ENCODE measurements around the gene PRLH.
"Not testable (repeated sequence)": the region's sequence is repeated elsewhere in the genome, so short reads cannot be mapped to it uniquely, and the experiment has no call there.

The PRLH gene

DNA sequence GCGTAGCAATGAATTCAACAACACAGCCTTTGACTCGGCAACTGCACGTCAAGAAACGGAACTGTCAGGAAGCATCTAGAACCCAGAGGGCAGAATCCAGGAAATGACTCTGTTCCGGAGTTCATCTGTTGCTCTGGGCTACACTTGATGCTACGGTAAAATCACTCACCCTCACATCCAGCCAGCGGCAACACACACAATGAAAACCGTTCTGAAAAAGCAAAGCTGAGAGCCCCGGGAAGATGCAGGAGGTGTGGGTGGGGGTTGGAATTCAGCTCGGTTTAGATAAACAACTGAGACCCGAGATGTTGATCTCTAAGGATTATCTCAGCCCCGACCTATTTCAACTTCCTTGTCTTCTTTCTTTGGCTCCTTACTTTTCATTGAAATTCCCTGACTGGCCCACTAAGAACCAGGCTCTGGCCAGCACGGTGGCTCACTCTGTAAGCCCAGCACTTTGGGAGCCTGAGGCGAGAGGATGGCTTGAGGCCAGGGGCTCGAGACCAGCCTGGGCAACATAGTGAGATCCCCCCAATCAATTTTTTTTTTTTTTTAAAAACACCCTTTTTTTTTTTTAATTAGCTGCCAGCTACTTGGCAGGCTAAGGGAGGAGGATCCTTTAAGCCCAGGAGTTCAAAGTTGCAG, 37.5 kb downstream of the PRLH start:
- ATAC-seq (ENCODE audit: low read depth), result peak; percentile 66; the same call in 2 of the 3 replicates
- Histone ChIP-seq H3K27ac (ENCODE audit: poor library complexity, severe bottlenecking) (no peak overlapping the region), H3K4me1 (ENCODE audit: insufficient read depth, poor library complexity, severe bottlenecking) (no peaks in the 10 kb centered on the region), H3K4me3 (ENCODE audit: severe bottlenecking) (no peak overlapping the region), H3K9me3 (ENCODE audit: severe bottlenecking) (no peaks in the 10 kb centered on the region), H3K36me3 (ENCODE audit: low read depth) (no peaks in the 10 kb centered on the region), H3K27me3 (ENCODE audit: insufficient read depth, poor library complexity, severe bottlenecking) (no peaks in the 10 kb centered on the region)
- DNase-seq (ENCODE audit: low spot score), result no peak
- TF ChIP-seq, protein P1, sequence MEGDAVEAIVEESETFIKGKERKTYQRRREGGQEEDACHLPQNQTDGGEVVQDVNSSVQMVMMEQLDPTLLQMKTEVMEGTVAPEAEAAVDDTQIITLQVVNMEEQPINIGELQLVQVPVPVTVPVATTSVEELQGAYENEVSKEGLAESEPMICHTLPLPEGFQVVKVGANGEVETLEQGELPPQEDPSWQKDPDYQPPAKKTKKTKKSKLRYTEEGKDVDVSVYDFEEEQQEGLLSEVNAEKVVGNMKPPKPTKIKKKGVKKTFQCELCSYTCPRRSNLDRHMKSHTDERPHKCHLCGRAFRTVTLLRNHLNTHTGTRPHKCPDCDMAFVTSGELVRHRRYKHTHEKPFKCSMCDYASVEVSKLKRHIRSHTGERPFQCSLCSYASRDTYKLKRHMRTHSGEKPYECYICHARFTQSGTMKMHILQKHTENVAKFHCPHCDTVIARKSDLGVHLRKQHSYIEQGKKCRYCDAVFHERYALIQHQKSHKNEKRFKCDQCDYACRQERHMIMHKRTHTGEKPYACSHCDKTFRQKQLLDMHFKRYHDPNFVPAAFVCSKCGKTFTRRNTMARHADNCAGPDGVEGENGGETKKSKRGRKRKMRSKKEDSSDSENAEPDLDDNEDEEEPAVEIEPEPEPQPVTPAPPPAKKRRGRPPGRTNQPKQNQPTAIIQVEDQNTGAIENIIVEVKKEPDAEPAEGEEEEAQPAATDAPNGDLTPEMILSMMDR (IDR thresholded peaks at IDR 0.05; ENCODE audit: poor library complexity, severe bottlenecking), result no peak

DNA sequence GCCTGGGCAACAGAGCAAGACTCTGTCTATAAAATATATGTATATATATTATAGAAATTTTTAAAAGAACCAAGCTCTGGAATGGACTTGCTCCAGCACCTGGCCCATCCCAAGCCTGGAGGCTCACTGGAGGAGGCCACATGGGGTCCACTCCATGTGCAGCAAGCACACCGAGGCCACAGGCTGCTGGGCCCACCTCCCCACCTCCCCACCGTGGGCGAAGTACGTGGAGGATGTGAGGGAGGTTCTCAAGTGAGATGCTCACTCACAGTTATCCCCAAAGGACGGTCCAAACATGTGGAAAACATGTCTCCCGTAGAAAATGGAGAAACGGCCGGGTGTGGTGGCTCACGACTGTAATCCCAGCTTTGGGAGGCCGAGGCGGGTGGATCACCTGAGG, 38.0 kb downstream of the PRLH start:
- Histone ChIP-seq H3K27ac (ENCODE audit: poor library complexity, severe bottlenecking) (no peak overlapping the region), H3K9me3 (ENCODE audit: severe bottlenecking) (no peaks in the 10 kb centered on the region), H3K27me3 (ENCODE audit: insufficient read depth, poor library complexity, severe bottlenecking) (no peaks in the 10 kb centered on the region), H3K4me1 (ENCODE audit: insufficient read depth, poor library complexity, severe bottlenecking) (no peaks in the 10 kb centered on the region), H3K4me3 (ENCODE audit: severe bottlenecking) (no peak overlapping the region), H3K36me3 (ENCODE audit: low read depth) (no peaks in the 10 kb centered on the region)
- ATAC-seq (ENCODE audit: low read depth) (no peak), DNase-seq (ENCODE audit: low spot score) (no peak)
- TF ChIP-seq, protein P1 (IDR thresholded peaks at IDR 0.05; ENCODE audit: poor library complexity, severe bottlenecking), result no peak

DNA sequence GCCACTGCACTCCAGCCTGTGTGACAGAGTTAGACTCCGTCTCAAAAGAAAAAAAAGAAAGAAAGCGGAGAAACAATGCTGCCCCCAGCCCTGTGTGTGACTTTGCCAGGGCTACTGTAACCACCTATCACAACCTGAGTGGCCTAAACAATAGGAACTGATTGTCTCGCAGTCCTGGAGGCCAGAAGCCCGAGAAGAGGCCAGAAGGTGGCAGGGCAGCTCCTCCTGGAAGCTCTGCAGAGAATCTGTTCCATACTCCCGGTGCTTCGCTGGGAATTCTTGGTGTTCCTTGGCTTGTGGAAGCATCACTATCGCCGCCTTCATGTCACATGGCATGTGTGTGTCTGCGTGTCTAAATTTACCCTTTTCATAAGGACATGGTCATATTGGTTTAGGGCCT, 38.6 kb downstream of the PRLH start:
- H3K9me3 ChIP-seq (ENCODE audit: severe bottlenecking), result no peaks in the 10 kb centered on the region
- no peaks in the 10 kb centered on the region for H3K36me3 ChIP-seq (ENCODE audit: low read depth)

DNA sequence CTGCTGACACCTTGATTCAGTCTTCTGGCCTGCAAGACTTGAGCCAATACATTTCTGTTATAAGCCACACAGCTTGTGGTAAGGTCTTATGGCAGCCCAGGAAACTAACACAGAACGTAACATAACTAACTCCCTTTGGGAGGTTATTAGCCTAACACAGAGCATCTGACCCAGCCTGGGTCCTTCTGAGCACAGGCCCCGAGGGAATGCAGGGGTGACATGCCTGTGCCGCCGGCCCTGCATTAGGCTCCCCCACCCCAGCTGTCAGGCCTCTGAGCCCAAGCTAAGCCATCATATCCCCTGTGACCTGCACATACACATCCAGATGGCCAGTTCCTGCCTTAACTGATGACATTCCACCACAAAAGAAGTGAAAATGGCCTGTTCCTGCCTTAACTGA, 40.1 kb downstream of the PRLH start:
- H3K27me3 ChIP-seq (ENCODE audit: insufficient read depth, poor library complexity, severe bottlenecking); H3K9me3 ChIP-seq (ENCODE audit: severe bottlenecking); H3K27ac ChIP-seq (ENCODE audit: poor library complexity, severe bottlenecking); ATAC-seq (ENCODE audit: low read depth); H3K4me3 ChIP-seq (ENCODE audit: severe bottlenecking); DNase-seq (ENCODE audit: low spot score); H3K36me3 ChIP-seq (ENCODE audit: low read depth); H3K4me1 ChIP-seq (ENCODE audit: insufficient read depth, poor library complexity, severe bottlenecking): not testable (repeated sequence)

More for the DNA sequence above, 38.6 kb downstream of the PRLH start:
- H3K27me3 ChIP-seq (ENCODE audit: insufficient read depth, poor library complexity, severe bottlenecking), result no peaks in the 10 kb centered on the region
- no peak overlapping the region for H3K4me3 ChIP-seq (ENCODE audit: severe bottlenecking)
- TF ChIP-seq, protein P1 (IDR thresholded peaks at IDR 0.05; ENCODE audit: poor library complexity, severe bottlenecking), result no peak
- H3K4me1 ChIP-seq (ENCODE audit: insufficient read depth, poor library complexity, severe bottlenecking), result no peaks in the 10 kb centered on the region
- no peak for ATAC-seq (ENCODE audit: low read depth)
- no peak overlapping the region for H3K27ac ChIP-seq (ENCODE audit: poor library complexity, severe bottlenecking)
- DNase-seq (ENCODE audit: low spot score), result no peak

DNA sequence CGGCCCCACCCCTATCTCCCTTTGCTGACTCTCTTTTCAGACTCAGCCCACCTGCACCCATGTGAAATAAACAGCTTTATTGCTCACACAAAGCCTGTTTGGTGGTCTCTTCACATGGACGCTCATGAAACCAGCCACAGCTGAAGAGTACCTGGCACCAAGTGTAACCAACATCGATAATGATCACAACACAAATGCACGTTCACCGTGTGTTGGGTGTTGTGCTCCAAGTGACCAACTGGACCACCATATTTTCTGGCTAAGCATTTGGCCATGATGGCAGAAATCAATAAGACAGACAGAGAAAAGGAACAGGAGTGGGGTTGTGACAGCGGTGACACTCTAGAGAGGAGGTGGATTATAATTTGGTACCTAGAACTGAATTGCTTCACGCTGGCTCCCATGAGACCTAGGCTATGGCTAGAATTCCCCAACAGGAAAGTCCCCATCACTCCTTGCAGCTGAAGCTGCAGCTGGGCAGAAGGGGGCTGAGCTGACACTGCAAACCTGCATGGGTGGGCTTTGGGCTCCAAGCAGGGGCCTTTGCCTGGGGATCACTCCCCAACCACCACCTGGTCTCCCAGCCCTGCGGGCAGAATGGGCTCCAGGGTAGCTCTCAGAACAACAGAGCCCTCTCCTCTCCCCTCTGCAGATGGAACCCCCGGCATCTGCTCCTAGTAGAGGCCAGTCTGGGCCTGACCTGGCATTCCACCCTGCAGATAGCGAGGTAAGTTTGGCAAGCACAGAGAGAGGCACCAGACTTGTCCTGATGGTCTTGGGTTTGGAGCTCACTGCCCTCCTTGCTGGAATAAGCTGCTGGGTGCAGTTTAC, 46.4 kb downstream of the PRLH start:
- H3K27ac ChIP-seq (ENCODE audit: poor library complexity, severe bottlenecking), result no peak overlapping the region
- no peak for ATAC-seq (ENCODE audit: low read depth)

More for the DNA sequence above, 46.4 kb downstream of the PRLH start:
- Histone ChIP-seq H3K4me3 (ENCODE audit: severe bottlenecking) (no peak overlapping the region), H3K36me3 (ENCODE audit: low read depth) (no peaks in the 10 kb centered on the region), H3K9me3 (ENCODE audit: severe bottlenecking) (no peaks in the 10 kb centered on the region), H3K27me3 (ENCODE audit: insufficient read depth, poor library complexity, severe bottlenecking) (no peaks in the 10 kb centered on the region), H3K4me1 (ENCODE audit: insufficient read depth, poor library complexity, severe bottlenecking) (no peaks in the 10 kb centered on the region)
- TF ChIP-seq, protein P1 (IDR thresholded peaks at IDR 0.05; ENCODE audit: poor library complexity, severe bottlenecking), result no peak
- no peak for DNase-seq (ENCODE audit: low spot score)

Data from RWPE2 (cell line).